ENCODE data around the gene SLC66A2. TPM values are rescaled to one million over a fixed set of nuclear protein-coding genes. Genes with fewer than 3 reads are reported as not detected.
"Not testable (repeated sequence)": the region's sequence is repeated elsewhere in the genome, so short reads cannot be mapped to it uniquely, and the experiment has no call there.

Gene SLC66A2
- total and polyA plus RNA-seq, 12 donors: 5.1 to 47.8 (median 32.9) TPM

GRCh38 chr18:79882522-79883241 is 68.8 kb downstream of the SLC66A2 start:
- DNase-seq: peak in 1 of 7 donors; percentile 11
- 94 to 96% (median 95%) methylated on average over 55 to 68 of the region's 68 CpGs for WGBS, 4 donors
- H3K27me3 ChIP-seq: no peaks in the 10 kb centered on the region
- H3K4me1 ChIP-seq (replicated peaks in 1 of 2): no peaks in the 10 kb centered on the region
- no peaks in the 10 kb centered on the region for H3K36me3 ChIP-seq (replicated peaks in 1 of 2)
- H3K27ac ChIP-seq: no peak overlapping the region
- H3K4me3 ChIP-seq: no peak overlapping the region
- no peaks in the 10 kb centered on the region for H3K9me3 ChIP-seq (replicated peaks in 1 of 3)
- TF ChIP-seq POLR2A (IDR thresholded peaks at IDR 0.05) (no peak), CTCF (IDR thresholded peaks at IDR 0.05) (no peak)
- intact Hi-C loops (cut with DNase I): no loop called here

GRCh38 chr18:79881695-79882094 is 69.8 kb downstream of the SLC66A2 start:
- no peak overlapping the region for H3K4me3 ChIP-seq
- no peaks in the 10 kb centered on the region for H3K9me3 ChIP-seq (replicated peaks in 1 of 3)
- intact Hi-C loops (cut with DNase I): no loop called here
- no peak overlapping the region for H3K27ac ChIP-seq
- 83 to 87% (median 85%) methylated on average over 11 of the region's 11 CpGs for WGBS, 4 donors
- TF ChIP-seq POLR2A (IDR thresholded peaks at IDR 0.05) (no peak), CTCF (IDR thresholded peaks at IDR 0.05) (no peak)
- H3K36me3 ChIP-seq (replicated peaks in 1 of 2): no peaks in the 10 kb centered on the region
- no peaks in the 10 kb centered on the region for H3K4me1 ChIP-seq (replicated peaks in 1 of 2)
- H3K27me3 ChIP-seq: no peaks in the 10 kb centered on the region
- DNase-seq: peak in 2 of 7 donors; percentile 10 to 35

- Histone ChIP-seq H3K27ac (no peak overlapping the region), H3K36me3 (replicated peaks in 1 of 2) (no peaks in the 10 kb centered on the region), H3K9me3 (replicated peaks in 1 of 3) (no peaks in the 10 kb centered on the region), H3K4me3 (no peak overlapping the region), H3K27me3 (no peaks in the 10 kb centered on the region), H3K4me1 (replicated peaks in 1 of 2) (no peaks in the 10 kb centered on the region)
- intact Hi-C loops (cut with DNase I): loop anchor here in 1 of 2 donors (10.0 kb wide), 1 partner anchor 55 kb away; no protein-coding TSS in a partner anchor
- WGBS, 4 donors: 83 to 93% (median 90%) methylated on average over 12 of the region's 12 CpGs
- TF ChIP-seq POLR2A (IDR thresholded peaks at IDR 0.05) (no peak), CTCF (IDR thresholded peaks at IDR 0.05) (no peak)
- peak in 1 of 7 donors; percentile 5 for DNase-seq
Observed at GRCh38 chr18:79879566-79879965, 71.9 kb downstream of the SLC66A2 start.

- TF ChIP-seq POLR2A (IDR thresholded peaks at IDR 0.05): no peak
- no peak for TF ChIP-seq CTCF (IDR thresholded peaks at IDR 0.05)
- 75 to 89% (median 79%) methylated on average over 13 to 20 of the region's 20 CpGs for WGBS, 4 donors
- no peaks in the 10 kb centered on the region for H3K27me3 ChIP-seq
- no peak overlapping the region for H3K27ac ChIP-seq
- H3K9me3 ChIP-seq (replicated peaks in 1 of 3): no peaks in the 10 kb centered on the region
- no peaks in the 10 kb centered on the region for H3K4me1 ChIP-seq (replicated peaks in 1 of 2)
- no peak overlapping the region for H3K4me3 ChIP-seq
- peak in 1 of 7 donors; percentile 9 for DNase-seq
- intact Hi-C loops (cut with DNase I): loop anchor here in 1 of 2 donors (10.0 kb wide), 1 partner anchor 56 kb away; no protein-coding TSS in a partner anchor
- no peaks in the 10 kb centered on the region for H3K36me3 ChIP-seq (replicated peaks in 1 of 2)
Observed at GRCh38 chr18:79878741-79879378, 72.6 kb downstream of the SLC66A2 start.

GRCh38 chr18:79878246-79878645 is 73.2 kb downstream of the SLC66A2 start:
- WGBS, 4 donors: 86 to 92% (median 90%) methylated on average over 11 to 25 of the region's 25 CpGs

More at GRCh38 chr18:79878246-79878645, 73.2 kb downstream of the SLC66A2 start:
- not testable (repeated sequence) for H3K27ac ChIP-seq; H3K9me3 ChIP-seq (replicated peaks in 1 of 3); H3K27me3 ChIP-seq; H3K36me3 ChIP-seq (replicated peaks in 1 of 2); DNase-seq; H3K4me3 ChIP-seq; H3K4me1 ChIP-seq (replicated peaks in 1 of 2)
- intact Hi-C loops (cut with DNase I): loop anchor here in 1 of 2 donors (10.0 kb wide), 1 partner anchor 57 kb away; no protein-coding TSS in a partner anchor

Measured in adrenal gland (tissue), 12 donors.